MM.1S (cell line): ENCODE measurements around the gene TMEM131.
"Not testable (repeated sequence)": the region's sequence is repeated elsewhere in the genome, so short reads cannot be mapped to it uniquely, and the experiment has no call there.

ENCODE experiments used
- DNase-seq: peaks from one replicate; pipeline ENCODE4 v3.0.0-alpha.2; 2015
- H2AFZ ChIP-seq: fragments of 300-600 bp; sonication (generic); 2 replicates; pipeline ENCODE4 v1.6.0; 2016; ENCODE audit warnings: antibody characterized with exemption, low read length
- H3F3A ChIP-seq: fragments of 300-600 bp; sonication (generic); 2 replicates; pipeline ENCODE4 v1.6.1; 2016; ENCODE audit warnings: mild to moderate bottlenecking, antibody characterized with exemption, low read length, moderate library complexity, mixed read lengths; ENCODE audit not compliant: insufficient read depth
- H3K27ac ChIP-seq: fragments of 300-600 bp; sonication (generic); 2 replicates; pipeline ENCODE4 v1.5.1; 2016; ENCODE audit warnings: mild to moderate bottlenecking, low read length
- H3K27me3 ChIP-seq: fragments of 300-600 bp; sonication (generic); replicated peaks from 2 replicates; pipeline ENCODE4 v1.6.0; 2016; ENCODE audit warnings: low read length; ENCODE audit not compliant: insufficient read depth
- H3K36me3 ChIP-seq: fragments of 300-600 bp; sonication (generic); replicated peaks from 2 replicates; pipeline ENCODE4 v1.6.1; 2016; ENCODE audit warnings: mild to moderate bottlenecking, low read length, mixed read lengths; ENCODE audit not compliant: insufficient read depth
- H3K4me1 ChIP-seq: fragments of 300-600 bp; sonication (generic); 2 replicates; pipeline ENCODE4 v1.6.1; 2016; ENCODE audit warnings: low read length, mixed read lengths
- H3K4me2 ChIP-seq: fragments of 300-600 bp; sonication (generic); 2 replicates; pipeline ENCODE4 v1.6.0; 2016; ENCODE audit warnings: low read depth, low read length
- H3K4me3 ChIP-seq: fragments of 300-600 bp; sonication (generic); 2 replicates; pipeline ENCODE4 v1.5.1; 2016; ENCODE audit warnings: low read length, mixed read lengths
- H3K79me2 ChIP-seq: fragments of 300-600 bp; sonication (generic); 2 replicates; pipeline ENCODE4 v1.6.1; 2016; ENCODE audit warnings: mixed run types, low read length, mixed read lengths
- H3K9ac ChIP-seq: fragments of 300-600 bp; sonication (generic); 2 replicates; pipeline ENCODE4 v1.6.1; 2016; ENCODE audit warnings: low read length, mixed read lengths
- H3K9me2 ChIP-seq: fragments of 300-600 bp; sonication (generic); replicated peaks from 2 replicates; pipeline ENCODE4 v1.6.1; 2016; ENCODE audit warnings: mild to moderate bottlenecking, low read length, mixed read lengths; ENCODE audit not compliant: insufficient read depth
- H3K9me3 ChIP-seq: fragments of 300-600 bp; sonication (generic); replicated peaks from 2 replicates; pipeline ENCODE4 v1.6.1; 2016; ENCODE audit warnings: mild to moderate bottlenecking, low read length, mixed read lengths; ENCODE audit not compliant: insufficient read depth
- H4K20me1 ChIP-seq: fragments of 300-600 bp; sonication (generic); 2 replicates; pipeline ENCODE4 v1.6.1; 2016; ENCODE audit warnings: mild to moderate bottlenecking, low read length, moderate library complexity, mixed read lengths; ENCODE audit not compliant: insufficient read depth
- CTCF ChIP-seq: fragments of 300-600 bp; sonication (generic); IDR thresholded peaks from 2 replicates; pipeline ENCODE4 v1.5.1; 2016; ENCODE audit warnings: antibody characterized with exemption, low read length, mixed read lengths
- EZH2 ChIP-seq: fragments of 300-600 bp; sonication (generic); optimal IDR thresholded peaks from 2 replicates; pipeline ENCODE3; 2017; ENCODE audit warnings: low read depth, mild to moderate bottlenecking, antibody characterized with exemption, low read length, mixed read lengths
- EZH2phosphoT487 ChIP-seq: fragments of 300-600 bp; sonication (generic); IDR thresholded peaks from 2 replicates; pipeline ENCODE4 v1.6.1; 2018; ENCODE audit warnings: antibody characterized with exemption, low read length

TMEM131 gene

GRCh38 chr2:98026292-98026691 is 30.5 kb upstream of the TMEM131 start:
- Histone ChIP-seq H3K4me3 (no peak overlapping the region), H3K36me3 (no peaks in the 10 kb centered on the region), H3F3A (peaks cover 12% of the 10 kb centered on the region), H3K4me2 (peak overlapping the region; percentile 30; the same call in 1 of the 2 replicates), H3K9ac (no peak overlapping the region), H3K27me3 (no peaks in the 10 kb centered on the region), H4K20me1 (no peaks in the 10 kb centered on the region), H3K79me2 (no peaks in the 10 kb centered on the region), H2AFZ (no peak overlapping the region), H3K9me3 (no peaks in the 10 kb centered on the region), H3K9me2 (no peaks in the 10 kb centered on the region), H3K27ac (no peak overlapping the region), H3K4me1 (peaks cover 20% of the 10 kb centered on the region)
- DNase-seq, result no peak
- TF ChIP-seq EZH2phosphoT487 (no peak), EZH2 (no peak), CTCF (no peak)

DNA sequence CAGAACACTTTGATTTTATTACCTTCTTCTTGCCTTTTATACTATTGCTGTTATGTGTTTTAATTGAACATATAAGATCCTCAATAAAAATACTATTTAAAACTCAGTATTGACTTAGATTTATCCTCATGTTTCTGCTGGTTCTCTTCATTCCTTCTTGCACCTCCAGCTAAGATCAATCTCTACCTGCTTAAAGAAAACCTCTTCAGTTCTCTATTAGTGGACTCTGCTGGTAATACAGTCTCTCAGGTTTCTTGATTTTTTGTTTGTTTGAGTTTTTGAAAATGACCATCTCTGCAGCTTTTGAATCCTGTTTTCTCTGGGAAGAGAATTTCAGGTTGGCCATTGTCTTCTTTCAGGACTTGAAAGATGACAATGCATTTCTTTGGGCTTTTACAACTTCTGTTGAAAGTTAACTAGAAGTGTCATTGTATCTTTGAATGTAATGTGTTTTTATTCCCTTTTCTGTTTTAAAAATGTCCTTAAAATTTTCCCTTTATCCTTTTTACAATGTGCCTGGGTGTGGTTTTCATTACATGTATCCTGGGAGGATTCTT is 29.8 kb upstream of the TMEM131 start:
- H3K36me3 ChIP-seq, result no peaks in the 10 kb centered on the region
- TF ChIP-seq EZH2 (no peak), EZH2phosphoT487 (no peak), CTCF (no peak)
- H3K4me2 ChIP-seq, result no peak overlapping the region
- no peak overlapping the region for H3K9ac ChIP-seq
- no peak overlapping the region for H2AFZ ChIP-seq
- H4K20me1 ChIP-seq, result no peaks in the 10 kb centered on the region
- H3K4me3 ChIP-seq, result no peak overlapping the region
- peaks cover 12% of the 10 kb centered on the region for H3F3A ChIP-seq
- no peaks in the 10 kb centered on the region for H3K9me2 ChIP-seq
- H3K27me3 ChIP-seq, result no peaks in the 10 kb centered on the region
- H3K9me3 ChIP-seq, result no peaks in the 10 kb centered on the region
- no peak for DNase-seq
- no peaks in the 10 kb centered on the region for H3K79me2 ChIP-seq
- H3K4me1 ChIP-seq, result peaks cover 20% of the 10 kb centered on the region
- no peak overlapping the region for H3K27ac ChIP-seq

DNA sequence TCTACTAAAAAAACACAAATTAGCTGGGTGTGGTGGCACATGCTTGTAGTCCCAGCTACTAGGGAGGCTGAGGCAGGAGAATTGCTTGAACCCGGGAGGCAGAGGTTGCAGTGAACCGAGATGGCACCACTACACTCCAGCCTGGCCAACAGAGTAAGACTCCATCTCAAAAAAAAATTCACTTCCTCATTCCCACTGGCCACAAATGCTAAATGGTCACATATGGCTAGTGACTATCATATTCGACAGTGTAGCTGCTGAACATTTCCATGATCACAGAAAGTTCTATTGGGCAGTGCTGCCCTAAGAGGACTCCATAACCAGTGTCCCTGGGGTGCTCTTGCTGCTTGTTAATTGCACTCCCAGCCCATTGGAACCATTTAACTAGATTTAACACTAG is 26.3 kb upstream of the TMEM131 start:
- not testable (repeated sequence) for H2AFZ ChIP-seq, H3K4me2 ChIP-seq, H3K9ac ChIP-seq, DNase-seq, H3F3A ChIP-seq, H3K36me3 ChIP-seq, H3K27ac ChIP-seq, H4K20me1 ChIP-seq, H3K9me3 ChIP-seq, H3K9me2 ChIP-seq, H3K79me2 ChIP-seq, H3K4me3 ChIP-seq, H3K27me3 ChIP-seq
- peaks cover 12% of the 10 kb centered on the region for H3K4me1 ChIP-seq

DNA sequence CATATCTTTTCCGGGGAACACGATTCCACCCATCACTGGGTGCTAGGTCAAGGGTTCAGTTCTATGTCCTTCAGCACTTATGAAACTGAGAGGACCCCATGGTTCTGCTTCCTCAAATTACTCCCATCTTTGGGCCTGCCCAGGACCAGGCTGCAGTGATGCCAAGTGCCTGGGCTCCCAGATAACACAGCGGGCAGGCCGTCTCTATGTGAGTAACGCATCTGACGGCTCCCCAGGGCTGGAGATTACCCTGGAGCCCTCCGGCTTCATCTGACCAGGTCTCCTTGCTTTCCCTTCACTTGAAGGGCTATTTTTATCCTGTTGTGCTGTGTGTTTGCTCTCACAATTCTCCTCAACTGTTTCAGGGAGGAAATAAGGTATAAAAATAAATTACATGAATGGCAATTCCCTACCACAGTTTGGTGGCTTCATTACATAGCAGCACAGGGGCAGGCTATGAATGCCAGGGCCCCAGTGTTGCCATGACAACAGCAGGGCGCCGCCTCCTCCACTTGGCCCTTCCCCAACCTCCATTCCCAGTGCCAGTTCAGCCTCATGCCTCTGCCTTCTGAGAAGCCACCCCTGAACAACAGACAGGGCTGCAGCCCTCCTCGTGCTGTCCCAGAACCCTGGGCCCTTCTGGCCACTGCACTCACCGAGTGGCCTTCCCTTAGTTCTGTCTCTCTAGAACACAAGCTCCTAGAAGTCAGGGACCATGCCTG is 25.4 kb upstream of the TMEM131 start:
- no peaks in the 10 kb centered on the region for H3K27me3 ChIP-seq
- no peak for DNase-seq
- H2AFZ ChIP-seq, result no peak overlapping the region
- no peaks in the 10 kb centered on the region for H3K9me3 ChIP-seq
- H3K4me3 ChIP-seq, result no peak overlapping the region
- no peaks in the 10 kb centered on the region for H3F3A ChIP-seq
- H3K9me2 ChIP-seq, result no peaks in the 10 kb centered on the region
- no peaks in the 10 kb centered on the region for H3K36me3 ChIP-seq
- H3K9ac ChIP-seq, result no peak overlapping the region
- H3K4me1 ChIP-seq, result peaks cover 3% of the 10 kb centered on the region; the same call in 1 of the 2 replicates
- TF ChIP-seq CTCF (no peak), EZH2 (no peak), EZH2phosphoT487 (no peak)
- H3K79me2 ChIP-seq, result no peaks in the 10 kb centered on the region
- H3K27ac ChIP-seq, result no peak overlapping the region
- no peak overlapping the region for H3K4me2 ChIP-seq
- H4K20me1 ChIP-seq, result no peaks in the 10 kb centered on the region
